Measurements from ENCODE around the gene MORC4.

DNA sequence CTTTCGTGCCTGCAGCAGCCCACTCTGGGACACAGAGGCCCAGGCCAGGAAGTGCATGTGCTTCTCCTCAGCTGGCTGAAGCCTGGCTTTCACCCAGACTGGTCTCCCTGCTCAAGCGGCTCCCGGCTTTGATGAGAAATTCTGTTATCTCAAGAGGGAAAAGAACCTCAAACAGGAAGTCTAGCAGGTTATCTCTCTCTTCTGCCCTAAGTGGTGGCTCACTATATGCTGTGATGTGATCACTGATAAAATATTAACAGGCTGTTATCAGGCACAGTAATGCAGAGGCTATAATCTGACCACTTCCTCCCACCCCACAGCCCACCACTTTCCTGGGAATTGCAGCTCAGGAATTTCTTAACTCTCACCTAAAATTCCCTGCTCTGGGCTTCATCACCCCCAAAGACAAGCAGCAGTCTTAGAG, 66.5 kb downstream of the MORC4 start:
- TF ChIP-seq, protein P1, sequence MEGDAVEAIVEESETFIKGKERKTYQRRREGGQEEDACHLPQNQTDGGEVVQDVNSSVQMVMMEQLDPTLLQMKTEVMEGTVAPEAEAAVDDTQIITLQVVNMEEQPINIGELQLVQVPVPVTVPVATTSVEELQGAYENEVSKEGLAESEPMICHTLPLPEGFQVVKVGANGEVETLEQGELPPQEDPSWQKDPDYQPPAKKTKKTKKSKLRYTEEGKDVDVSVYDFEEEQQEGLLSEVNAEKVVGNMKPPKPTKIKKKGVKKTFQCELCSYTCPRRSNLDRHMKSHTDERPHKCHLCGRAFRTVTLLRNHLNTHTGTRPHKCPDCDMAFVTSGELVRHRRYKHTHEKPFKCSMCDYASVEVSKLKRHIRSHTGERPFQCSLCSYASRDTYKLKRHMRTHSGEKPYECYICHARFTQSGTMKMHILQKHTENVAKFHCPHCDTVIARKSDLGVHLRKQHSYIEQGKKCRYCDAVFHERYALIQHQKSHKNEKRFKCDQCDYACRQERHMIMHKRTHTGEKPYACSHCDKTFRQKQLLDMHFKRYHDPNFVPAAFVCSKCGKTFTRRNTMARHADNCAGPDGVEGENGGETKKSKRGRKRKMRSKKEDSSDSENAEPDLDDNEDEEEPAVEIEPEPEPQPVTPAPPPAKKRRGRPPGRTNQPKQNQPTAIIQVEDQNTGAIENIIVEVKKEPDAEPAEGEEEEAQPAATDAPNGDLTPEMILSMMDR (IDR thresholded peaks at IDR 0.05 in 8 of 11, conservative IDR thresholded peaks at IDR 0.05 in 3 of 11) = no peak
- TF ChIP-seq POLR2AphosphoS5 (IDR thresholded peaks at IDR 0.05) (no peak), POLR2A (IDR thresholded peaks at IDR 0.05) (no peak)

Data from spleen (tissue), 7 donors.